ENCODE results near the gene MMD.
"Not testable (repeated sequence)": the region's sequence is repeated elsewhere in the genome, so short reads cannot be mapped to it uniquely, and the experiment has no call there.

The MMD gene

GRCh38 chr17:55448681-55449080, 27.0 kb upstream of the MMD start:
- DNase-seq (ENCODE audit: low read depth, low spot score): no peak
- TF ChIP-seq EZH2 (IDR thresholded peaks at IDR 0.05) (no peak), FOXP2 (optimal IDR thresholded peaks at IDR 0.05; ENCODE audit: control extremely low read depth, extremely low read length, insufficient read depth) (no peak), POLR2AphosphoS5 (IDR thresholded peaks at IDR 0.05; ENCODE audit: borderline replicate concordance, low read depth, low read length) (no peak)
- Histone ChIP-seq H3K9ac (ENCODE audit: insufficient read length) (no peak overlapping the region), H3K27ac (no peak overlapping the region), H3K9me3 (ENCODE audit: low read depth, low read length) (no peaks in the 10 kb centered on the region), H3K36me3 (ENCODE audit: insufficient read depth, low read length) (no peaks in the 10 kb centered on the region), H3K4me3 (no peak overlapping the region)

GRCh38 chr17:55446581-55447205, 25.1 kb upstream of the MMD start:
- Histone ChIP-seq H3K9ac (ENCODE audit: insufficient read length) (no peak overlapping the region), H3K27ac (no peak overlapping the region), H3K9me3 (ENCODE audit: low read depth, low read length) (no peaks in the 10 kb centered on the region), H3K36me3 (ENCODE audit: insufficient read depth, low read length) (no peaks in the 10 kb centered on the region), H3K4me3 (no peak overlapping the region)
- no peak for DNase-seq (ENCODE audit: low read depth, low spot score)
- no peak for TF ChIP-seq POLR2AphosphoS5 (IDR thresholded peaks at IDR 0.05; ENCODE audit: borderline replicate concordance, low read depth, low read length)
- no peak for TF ChIP-seq FOXP2 (optimal IDR thresholded peaks at IDR 0.05; ENCODE audit: control extremely low read depth, extremely low read length, insufficient read depth)

DNA sequence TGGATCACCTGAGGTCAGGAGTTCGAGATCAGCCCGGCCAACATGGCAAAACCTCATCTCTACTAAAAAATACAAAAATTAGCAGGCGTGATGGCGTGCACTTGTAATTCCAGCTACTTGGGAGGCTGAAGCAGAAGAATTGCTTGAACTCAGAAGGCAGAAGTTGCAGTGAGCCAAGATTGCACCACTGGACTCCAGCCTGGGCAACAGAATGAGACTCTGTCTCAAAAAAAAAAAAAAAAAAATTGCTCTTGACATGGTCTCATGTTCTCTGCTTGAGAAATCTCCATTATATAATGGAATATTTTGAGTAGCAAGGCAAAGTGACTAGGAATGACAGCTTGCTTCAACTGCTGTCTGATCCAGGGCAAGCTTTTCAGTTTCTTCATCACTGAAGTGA, 24.4 kb upstream of the MMD start:
- H3K9ac ChIP-seq (ENCODE audit: insufficient read length); H3K27ac ChIP-seq: not testable (repeated sequence)

GRCh38 chr17:55444471-55445441, 23.1 kb upstream of the MMD start:
- H3K9me3 ChIP-seq (ENCODE audit: low read depth, low read length): no peaks in the 10 kb centered on the region
- DNase-seq (ENCODE audit: low read depth, low spot score): no peak
- H3K9ac ChIP-seq (ENCODE audit: insufficient read length): no peak overlapping the region
- no peak overlapping the region for H3K4me3 ChIP-seq
- H3K36me3 ChIP-seq (ENCODE audit: insufficient read depth, low read length): no peaks in the 10 kb centered on the region
- no peak for TF ChIP-seq POLR2AphosphoS5 (IDR thresholded peaks at IDR 0.05; ENCODE audit: borderline replicate concordance, low read depth, low read length)
- TF ChIP-seq EZH2 (IDR thresholded peaks at IDR 0.05): no peak
- TF ChIP-seq FOXP2 (optimal IDR thresholded peaks at IDR 0.05; ENCODE audit: control extremely low read depth, extremely low read length, insufficient read depth): no peak
- H3K27ac ChIP-seq: no peak overlapping the region

More for the DNA sequence above, 24.4 kb upstream of the MMD start:
- not testable (repeated sequence) for H3K9me3 ChIP-seq (ENCODE audit: low read depth, low read length); H3K36me3 ChIP-seq (ENCODE audit: insufficient read depth, low read length); DNase-seq (ENCODE audit: low read depth, low spot score); H3K4me3 ChIP-seq

DNA sequence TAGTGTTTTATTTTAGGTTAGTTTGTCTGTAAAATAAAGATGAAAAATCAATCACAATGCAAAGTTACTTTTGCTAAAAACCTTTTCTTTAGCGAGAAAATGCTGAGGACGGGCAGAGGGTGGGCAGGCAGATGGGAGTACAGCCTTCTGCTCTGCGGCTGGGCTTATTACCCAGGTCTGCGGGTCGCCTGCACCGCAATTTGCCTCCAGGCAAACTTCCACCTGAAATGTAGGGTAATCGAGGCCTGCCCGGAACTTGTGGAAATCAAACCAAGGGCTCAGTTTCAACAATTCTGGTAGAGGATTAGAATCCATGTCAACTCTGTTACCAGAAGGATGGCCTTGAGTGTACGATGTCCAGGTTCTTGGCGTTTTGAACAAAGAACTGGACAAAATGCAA, 22.3 kb upstream of the MMD start:
- H3K4me3 ChIP-seq: no peak overlapping the region
- H3K27ac ChIP-seq: no peak overlapping the region
- no peaks in the 10 kb centered on the region for H3K36me3 ChIP-seq (ENCODE audit: insufficient read depth, low read length)
- no peak overlapping the region for H3K9ac ChIP-seq (ENCODE audit: insufficient read length)
- H3K9me3 ChIP-seq (ENCODE audit: low read depth, low read length): no peaks in the 10 kb centered on the region
- DNase-seq (ENCODE audit: low read depth, low spot score): no peak
- TF ChIP-seq POLR2AphosphoS5 (IDR thresholded peaks at IDR 0.05; ENCODE audit: borderline replicate concordance, low read depth, low read length): no peak

GRCh38 chr17:55442953-55443683, 21.5 kb upstream of the MMD start:
- no peak overlapping the region for H3K4me3 ChIP-seq
- H3K36me3 ChIP-seq (ENCODE audit: insufficient read depth, low read length): no peaks in the 10 kb centered on the region
- TF ChIP-seq FOXP2 (optimal IDR thresholded peaks at IDR 0.05; ENCODE audit: control extremely low read depth, extremely low read length, insufficient read depth) (no peak), POLR2AphosphoS5 (IDR thresholded peaks at IDR 0.05; ENCODE audit: borderline replicate concordance, low read depth, low read length) (no peak), EZH2 (IDR thresholded peaks at IDR 0.05) (no peak)
- no peaks in the 10 kb centered on the region for H3K9me3 ChIP-seq (ENCODE audit: low read depth, low read length)
- no peak overlapping the region for H3K27ac ChIP-seq
- no peak for DNase-seq (ENCODE audit: low read depth, low spot score)
- H3K9ac ChIP-seq (ENCODE audit: insufficient read length): no peak overlapping the region

DNA sequence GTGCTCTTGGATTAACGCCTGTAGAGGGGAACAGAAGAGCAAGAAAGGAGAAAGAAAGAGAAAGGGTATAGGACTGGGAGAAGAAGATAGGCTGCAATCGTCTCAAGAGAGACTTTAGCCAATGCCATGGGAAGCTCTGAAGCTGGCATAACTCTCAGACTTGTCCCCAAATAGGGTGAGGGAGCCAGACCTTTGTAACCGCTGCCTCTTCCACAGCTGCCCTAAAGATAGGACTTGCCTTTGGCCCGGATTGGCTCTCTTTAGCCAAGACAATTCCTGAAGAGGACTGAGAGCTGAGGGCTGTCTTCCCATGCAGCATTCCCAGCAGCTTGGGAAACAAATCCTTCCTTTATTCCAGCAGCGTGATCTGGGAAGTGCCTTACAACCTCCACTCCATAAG, 20.8 kb upstream of the MMD start:
- no peak overlapping the region for H3K4me3 ChIP-seq
- no peak for DNase-seq (ENCODE audit: low read depth, low spot score)
- no peak overlapping the region for H3K9ac ChIP-seq (ENCODE audit: insufficient read length)
- TF ChIP-seq EZH2 (IDR thresholded peaks at IDR 0.05) (no peak), POLR2AphosphoS5 (IDR thresholded peaks at IDR 0.05; ENCODE audit: borderline replicate concordance, low read depth, low read length) (no peak), FOXP2 (optimal IDR thresholded peaks at IDR 0.05; ENCODE audit: control extremely low read depth, extremely low read length, insufficient read depth) (no peak)
- no peaks in the 10 kb centered on the region for H3K36me3 ChIP-seq (ENCODE audit: insufficient read depth, low read length)
- no peaks in the 10 kb centered on the region for H3K9me3 ChIP-seq (ENCODE audit: low read depth, low read length)
- no peak overlapping the region for H3K27ac ChIP-seq

DNA sequence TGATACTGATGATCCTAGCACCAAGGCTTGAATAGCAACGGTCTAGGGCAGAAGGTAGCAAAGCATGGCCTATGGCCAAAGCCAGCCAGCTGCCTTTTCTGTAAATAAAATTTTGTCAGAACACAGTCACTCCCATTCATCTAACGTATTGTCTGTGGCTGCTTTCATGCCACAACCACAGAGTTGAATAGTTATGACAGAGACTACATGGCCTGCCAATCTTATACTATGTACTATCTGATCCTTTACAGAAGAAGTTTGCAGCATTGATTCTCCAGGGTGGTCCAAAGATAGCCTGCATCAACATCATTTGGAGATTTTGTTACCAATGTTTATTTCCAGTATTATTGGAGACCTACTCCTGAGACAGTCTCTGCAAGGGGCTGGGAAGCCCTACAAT, 19.9 kb upstream of the MMD start:
- Histone ChIP-seq H3K9ac (ENCODE audit: insufficient read length) (no peak overlapping the region), H3K9me3 (ENCODE audit: low read depth, low read length) (no peaks in the 10 kb centered on the region), H3K36me3 (ENCODE audit: insufficient read depth, low read length) (no peaks in the 10 kb centered on the region), H3K4me3 (no peak overlapping the region), H3K27ac (no peak overlapping the region)
- no peak for TF ChIP-seq POLR2AphosphoS5 (IDR thresholded peaks at IDR 0.05; ENCODE audit: borderline replicate concordance, low read depth, low read length)
- no peak for DNase-seq (ENCODE audit: low read depth, low spot score)

Data from SK-N-MC (cell line).